Neural cell (in vitro differentiated cells): ENCODE results near the gene IRF9. TPM values are rescaled to one million over a fixed set of nuclear protein-coding genes. Genes with fewer than 3 reads are reported as not detected.

Experiments
- H2AFZ ChIP-seq: fragments of 200-600, 300-800 bp; sonication (generic), shearing (Covaris generic); 2 replicates; pipeline ENCODE4 v1.6.0; 2014; ENCODE audit warnings: low read depth, mild to moderate bottlenecking, antibody characterized with exemption, low read length, moderate library complexity
- H3F3A ChIP-seq: fragments of 200-600 bp; shearing (Covaris generic); 2 replicates; pipeline ENCODE4 v1.6.1; 2016; ENCODE audit warnings: mild to moderate bottlenecking, moderate library complexity, mixed read lengths, antibody characterized with exemption, low read length; ENCODE audit not compliant: insufficient read depth, poor library complexity, severe bottlenecking
- H3K27ac ChIP-seq: fragments of 200-600, 300-800 bp; sonication (generic), shearing (Covaris generic); 2 replicates; pipeline ENCODE4 v1.5.1; 2014; ENCODE audit warnings: mild to moderate bottlenecking, low read length, moderate library complexity
- H3K27me3 ChIP-seq: fragments of 300-800, 200-600 bp; sonication (generic), shearing (Covaris generic); 2 replicates; pipeline ENCODE4 v1.6.0; 2014; ENCODE audit warnings: mild to moderate bottlenecking, low read depth, low read length, moderate library complexity; ENCODE audit not compliant: insufficient read depth
- H3K36me3 ChIP-seq: fragments of 300-800, 200-600 bp; sonication (generic), shearing (Covaris generic); 2 replicates; pipeline ENCODE4 v1.5.1; 2014; ENCODE audit warnings: mild to moderate bottlenecking, antibody characterized with exemption, low read length, moderate library complexity; ENCODE audit not compliant: insufficient read depth
- H3K4me2 ChIP-seq: fragments of 300-800, 200-600 bp; sonication (generic), shearing (Covaris generic); 2 replicates; pipeline ENCODE4 v1.6.0; 2014; ENCODE audit warnings: mild to moderate bottlenecking, low read length
- H3K4me3 ChIP-seq: fragments of 300-800, 200-600 bp; sonication (generic), shearing (Covaris generic); 2 replicates; pipeline ENCODE4 v1.5.1; 2014; ENCODE audit warnings: mild to moderate bottlenecking, low read length, moderate library complexity
- H3K79me2 ChIP-seq: fragments of 200-600 bp; shearing (Covaris generic); replicated peaks from 2 replicates; pipeline ENCODE4 v1.6.0; 2014; ENCODE audit warnings: mild to moderate bottlenecking, low read length, moderate library complexity; ENCODE audit not compliant: insufficient read depth
- H3K9ac ChIP-seq: fragments of 300-800, 200-600 bp; sonication (generic), shearing (Covaris generic); 2 replicates; pipeline ENCODE4 v1.6.1; 2016; ENCODE audit warnings: mild to moderate bottlenecking, low read length, mixed read lengths
- H3K9me2 ChIP-seq: fragments of 200-600 bp; shearing (Covaris generic); 2 replicates; pipeline ENCODE4 v1.6.1; 2016; ENCODE audit warnings: mild to moderate bottlenecking, low read length, mixed read lengths; ENCODE audit not compliant: insufficient read depth
- H3K9me3 ChIP-seq: fragments of 200-600, 300-800 bp; sonication (generic), shearing (Covaris generic); 2 replicates; pipeline ENCODE4 v1.6.1; 2016; ENCODE audit warnings: mild to moderate bottlenecking, mixed run types, low read length, moderate library complexity, mixed read lengths
- H4K20me1 ChIP-seq: fragments of 200-600 bp; shearing (Covaris generic); 2 replicates; pipeline ENCODE4 v1.6.1; 2016; ENCODE audit warnings: mild to moderate bottlenecking, mixed run types; ENCODE audit not compliant: insufficient read depth
- CTCF ChIP-seq: fragments of 450-650 bp; IDR thresholded peaks from 2 replicates; pipeline ENCODE4 v1.5.1; 2014; ENCODE audit warnings: antibody characterized with exemption, mild to moderate bottlenecking, moderate library complexity; ENCODE audit not compliant: poor library complexity, severe bottlenecking
- EP300 ChIP-seq: fragments of 450-650 bp; conservative IDR thresholded peaks from 2 replicates; pipeline ENCODE4 v1.6.1; 2014; ENCODE audit warnings: antibody characterized with exemption, mild to moderate bottlenecking, moderate library complexity; ENCODE audit not compliant: poor library complexity, severe bottlenecking
- EZH2 ChIP-seq: fragments of 200-600, 300-800 bp; shearing (Covaris generic), sonication (generic); IDR thresholded peaks from 2 replicates; pipeline ENCODE4 v1.6.1; 2014; ENCODE audit warnings: antibody characterized with exemption, low read length, borderline replicate concordance, mild to moderate bottlenecking; ENCODE audit not compliant: insufficient read depth, poor library complexity, severe bottlenecking
- MXI1 ChIP-seq: fragments of 450-650 bp; conservative IDR thresholded peaks from 2 replicates; pipeline ENCODE4 v1.6.1; 2014; ENCODE audit warnings: antibody characterized with exemption, mild to moderate bottlenecking; ENCODE audit not compliant: poor library complexity, severe bottlenecking
- POLR2AphosphoS5 ChIP-seq: IDR thresholded peaks from 2 replicates; pipeline ENCODE4 v1.6.1; 2012
- RAD21 ChIP-seq: fragments of 450-650 bp; conservative IDR thresholded peaks from 2 replicates; pipeline ENCODE4 v1.6.1; 2014; ENCODE audit warnings: antibody characterized with exemption, mild to moderate bottlenecking, moderate library complexity
- REST ChIP-seq: IDR thresholded peaks from 2 replicates; pipeline ENCODE4 v1.6.1; 2012; ENCODE audit warnings: borderline replicate concordance
- SMC3 ChIP-seq: fragments of 450-650 bp; conservative IDR thresholded peaks from 2 replicates; pipeline ENCODE4 v1.6.1; 2014; ENCODE audit warnings: antibody characterized with exemption, mild to moderate bottlenecking, moderate library complexity; ENCODE audit not compliant: poor library complexity
- TAF1 ChIP-seq: IDR thresholded peaks from 2 replicates; pipeline ENCODE4 v1.6.1; 2012; ENCODE audit warnings: low read depth
- polyA plus RNA-seq: library from polyadenylated mRNA; depleted of rRNA; stranded (reverse); fragments of >200 nt; gene quantifications from 2 replicates; pipeline ENCODE4 v1.2.3, GENCODE V29; 2014

IRF9 gene
- polyA plus RNA-seq, 1 donor from 2014 or later, result 19.6 TPM

- Histone ChIP-seq H2AFZ (no peak overlapping the region), H3K36me3 (no peaks in the 10 kb centered on the region), H3F3A (no peaks in the 10 kb centered on the region), H3K4me2 (no peak overlapping the region), H3K9me2 (no peaks in the 10 kb centered on the region), H3K27me3 (no peaks in the 10 kb centered on the region), H3K79me2 (no peaks in the 10 kb centered on the region), H3K9ac (no peak overlapping the region), H4K20me1 (no peaks in the 10 kb centered on the region), H3K9me3 (no peaks in the 10 kb centered on the region), H3K27ac (no peak overlapping the region), H3K4me3 (no peak overlapping the region)
- no peak for TF ChIP-seq RAD21
- no peak for TF ChIP-seq CTCF
- TF ChIP-seq EZH2, result no peak
- TF ChIP-seq REST, result no peak
- no peak for TF ChIP-seq TAF1
- no peak for TF ChIP-seq EP300
- TF ChIP-seq MXI1, result no peak
- TF ChIP-seq POLR2AphosphoS5, result no peak
- TF ChIP-seq SMC3, result no peak
Observed at GRCh38 chr14:24204163-24205146, 43.4 kb downstream of the IRF9 start.

GRCh38 chr14:24206260-24207103, 45.4 kb downstream of the IRF9 start:
- H3K9me2 ChIP-seq, result no peaks in the 10 kb centered on the region
- no peaks in the 10 kb centered on the region for H3F3A ChIP-seq
- no peaks in the 10 kb centered on the region for H3K36me3 ChIP-seq
- H4K20me1 ChIP-seq, result no peaks in the 10 kb centered on the region
- H3K4me2 ChIP-seq, result no peak overlapping the region
- no peaks in the 10 kb centered on the region for H3K79me2 ChIP-seq
- no peak overlapping the region for H3K27ac ChIP-seq
- H3K9me3 ChIP-seq, result no peaks in the 10 kb centered on the region
- H3K9ac ChIP-seq, result no peak overlapping the region
- H3K4me3 ChIP-seq, result no peak overlapping the region
- H2AFZ ChIP-seq, result no peak overlapping the region
- TF ChIP-seq TAF1 (no peak), CTCF (no peak), MXI1 (no peak), POLR2AphosphoS5 (no peak), REST (no peak), RAD21 (no peak), EP300 (no peak), SMC3 (no peak), EZH2 (no peak)
- no peaks in the 10 kb centered on the region for H3K27me3 ChIP-seq
